SKM-1 (cell line): ENCODE measurements around the gene IL22RA1.

Experiments used
- DNase-seq: peaks from one replicate; lab custom pipeline; 2025; ENCODE audit not compliant: unreplicated experiment; lab: John Stamatoyannopoulos, UW

IL22RA1 gene

DNA sequence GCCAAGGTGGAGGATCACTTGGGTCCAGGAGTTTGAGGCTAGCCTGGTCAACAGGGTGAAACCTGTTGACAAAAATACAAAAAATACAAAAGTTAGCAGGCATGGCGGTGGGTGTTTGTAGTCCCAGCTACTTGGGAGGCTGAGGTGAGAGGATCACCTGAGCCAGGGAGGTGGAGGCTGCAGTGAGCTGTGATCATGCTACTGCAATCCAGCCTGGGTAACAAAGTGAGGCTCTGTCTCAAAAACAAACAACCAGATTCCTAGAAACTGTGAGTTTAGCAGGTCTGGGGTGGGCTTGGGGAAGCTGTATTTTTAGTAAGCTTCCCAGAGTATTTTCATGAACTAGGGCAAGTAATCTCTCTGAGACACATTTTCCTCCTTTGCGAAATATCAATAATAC, 25.8 kb downstream of the IL22RA1 start:
- no peak for DNase-seq

DNA sequence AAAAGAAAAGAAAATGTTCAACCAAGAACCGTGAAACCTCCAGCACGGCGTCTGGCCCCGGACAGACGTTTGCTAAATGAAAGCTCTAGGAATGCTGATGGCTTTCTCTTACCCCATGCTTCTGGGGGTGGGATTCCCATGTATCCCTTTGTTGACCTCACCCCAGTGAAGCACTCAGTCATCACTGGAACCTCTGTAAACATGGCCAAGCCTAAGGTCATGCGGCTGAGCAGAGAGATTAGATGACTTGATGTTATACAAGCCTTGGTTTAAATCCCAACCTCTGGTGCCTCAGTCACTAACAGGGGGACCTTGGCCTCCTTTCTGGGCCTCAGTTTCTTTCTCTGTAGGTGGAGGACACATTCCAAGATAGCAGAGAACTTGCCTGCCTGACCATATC, 28.2 kb downstream of the IL22RA1 start:
- DNase-seq, result no peak

GRCh38 chr1:24113641-24114033, 29.3 kb downstream of the IL22RA1 start:
- no peak for DNase-seq

DNA sequence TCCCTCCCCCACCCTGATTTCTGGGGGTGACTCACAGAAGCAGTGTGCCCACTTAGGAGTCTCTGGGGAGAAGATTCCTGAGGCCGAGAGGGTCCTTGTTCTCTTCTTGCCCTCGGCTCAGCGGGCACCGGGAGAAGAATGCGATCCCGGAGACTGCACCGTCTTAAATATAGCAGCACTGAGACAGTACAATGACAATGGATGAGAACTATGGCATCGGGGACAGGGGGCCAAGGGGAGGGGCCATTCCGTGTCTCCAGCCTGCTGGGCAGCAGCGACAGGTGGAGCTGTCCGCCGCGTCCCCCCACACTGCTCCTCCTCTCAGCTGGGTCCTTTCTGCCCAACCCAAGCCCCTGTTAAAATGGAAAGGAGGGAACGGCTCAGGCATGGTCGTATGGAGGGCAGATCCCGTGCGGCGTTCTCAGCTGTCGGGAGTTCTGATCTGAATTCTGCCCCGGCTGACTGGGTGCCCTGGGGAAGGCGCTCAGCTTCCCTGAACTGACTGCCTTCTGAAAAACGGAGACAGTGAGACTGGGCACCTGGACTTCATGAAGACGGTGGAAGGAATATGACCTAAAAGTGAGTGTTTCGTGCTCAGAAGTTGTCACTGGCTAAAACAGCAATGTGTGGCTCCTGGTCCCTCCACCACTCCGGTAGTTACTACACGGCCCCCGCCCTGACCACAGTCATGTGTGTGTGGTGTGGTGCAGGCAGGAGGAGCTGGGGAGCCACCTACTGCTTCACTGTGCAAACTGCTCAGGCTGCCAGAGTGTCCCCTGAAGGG, 30.8 kb downstream of the IL22RA1 start, which contains the start of gene MYOM3:
Gene MYOM3 (minus strand): TSS at position 140 of the 784 bp plus-strand sequence. CDS start 3,499 bp downstream, outside the sequence.
- DNase-seq, result peak; percentile 4

- no peak for DNase-seq
Measured at GRCh38 chr1:24111262-24111995, 31.5 kb downstream of the IL22RA1 start.

- no peak for DNase-seq
Measured at GRCh38 chr1:24110642-24111261, 32.2 kb downstream of the IL22RA1 start.

DNA sequence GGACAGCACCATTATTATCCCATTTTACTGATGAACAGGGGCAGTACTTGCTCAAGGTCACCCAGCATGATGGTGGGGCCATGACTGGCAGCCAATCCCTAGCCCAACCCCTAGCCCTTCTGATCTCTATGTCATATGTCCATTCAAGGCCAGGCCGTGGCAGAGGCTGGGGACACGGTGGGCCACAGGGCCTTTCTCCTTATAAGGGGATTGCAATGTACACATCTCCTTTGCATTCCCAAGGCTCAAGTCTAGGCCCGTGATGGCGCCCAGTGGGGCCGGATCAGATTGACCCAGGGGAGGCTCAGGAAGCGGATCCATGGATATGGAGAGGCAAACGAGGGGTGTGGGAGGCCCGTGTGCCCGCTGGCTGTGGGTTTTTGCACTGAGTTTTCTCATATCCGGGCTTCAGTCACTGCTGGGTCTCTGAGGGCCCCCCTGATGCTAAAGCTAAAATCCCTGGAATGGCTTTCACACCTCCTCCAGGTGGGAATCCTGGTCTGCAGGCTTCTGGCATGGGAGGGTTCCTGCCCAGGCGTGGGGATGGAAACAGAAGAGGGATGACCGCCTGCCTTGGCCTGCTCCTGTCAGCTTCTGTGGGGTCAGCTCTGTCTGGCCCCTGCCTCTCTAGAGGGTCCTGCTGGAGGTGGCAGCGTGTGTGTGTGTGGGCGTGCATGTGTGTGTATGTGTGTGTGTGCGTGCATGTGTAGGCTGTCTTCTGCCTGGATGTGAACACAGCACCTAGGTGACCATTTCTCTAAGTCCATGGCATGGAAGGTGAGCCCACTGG, 33.1 kb downstream of the IL22RA1 start:
- no peak for DNase-seq

DNA sequence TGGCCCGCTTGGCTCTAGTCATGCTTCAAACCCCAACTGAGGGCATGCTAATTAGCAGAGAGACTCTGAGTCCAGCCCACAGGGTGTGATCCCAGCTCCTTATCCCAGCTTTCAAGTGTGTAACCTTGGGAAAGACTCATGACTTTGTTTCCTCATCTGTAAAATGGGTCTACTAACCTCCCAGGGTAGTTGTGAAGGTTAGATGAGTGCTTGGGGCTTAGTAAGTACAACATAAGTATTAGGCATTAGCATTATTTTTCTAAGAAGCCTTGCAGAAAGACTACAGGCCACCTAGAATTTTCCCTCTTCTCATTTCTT, 33.8 kb downstream of the IL22RA1 start:
- no peak for DNase-seq

- DNase-seq, result no peak
Measured at GRCh38 chr1:24108334-24109165, 34.4 kb downstream of the IL22RA1 start.

GRCh38 chr1:24107462-24108138, 35.3 kb downstream of the IL22RA1 start:
- no peak for DNase-seq

GRCh38 chr1:24105368-24106160, 37.4 kb downstream of the IL22RA1 start:
- no peak for DNase-seq

DNA sequence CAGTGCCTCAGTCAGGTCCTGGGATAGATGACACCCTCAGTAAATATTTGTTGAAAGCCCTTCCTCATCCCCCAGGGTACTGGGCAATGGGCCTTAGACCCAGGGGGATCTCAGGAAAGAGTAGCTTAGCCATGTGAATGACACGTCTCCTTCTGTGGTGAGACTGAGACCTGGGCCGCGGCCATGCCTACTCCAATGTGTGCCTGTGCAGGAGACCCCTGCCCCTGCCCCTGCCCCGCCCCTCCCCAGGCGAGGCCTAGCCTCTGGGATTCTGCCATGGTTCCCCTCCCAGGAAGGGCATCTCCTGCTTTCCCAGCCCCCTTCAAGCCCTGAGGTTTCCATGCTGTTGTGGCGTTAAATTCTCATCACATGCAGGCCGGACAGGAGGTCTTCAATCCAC, 38.1 kb downstream of the IL22RA1 start:
- no peak for DNase-seq

DNA sequence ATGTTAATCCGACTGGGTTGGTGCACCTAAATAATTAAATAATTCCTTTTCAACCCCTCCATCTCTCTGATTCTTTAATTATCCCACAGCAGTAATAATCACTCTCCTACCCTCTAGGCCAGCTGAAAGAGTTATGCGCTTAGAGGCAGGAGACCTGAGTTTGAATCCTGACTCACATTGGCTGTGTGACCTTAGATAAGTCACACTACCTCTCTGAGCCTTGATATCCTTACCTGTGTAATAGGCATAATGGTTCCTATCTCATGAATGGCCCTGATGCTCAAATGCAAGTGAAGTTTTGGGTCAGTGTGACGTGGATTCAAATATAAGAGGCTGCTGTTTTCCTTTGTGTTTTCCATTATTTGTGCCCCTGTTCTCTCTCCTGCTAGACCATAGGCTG, 39.1 kb downstream of the IL22RA1 start:
- no peak for DNase-seq

DNA sequence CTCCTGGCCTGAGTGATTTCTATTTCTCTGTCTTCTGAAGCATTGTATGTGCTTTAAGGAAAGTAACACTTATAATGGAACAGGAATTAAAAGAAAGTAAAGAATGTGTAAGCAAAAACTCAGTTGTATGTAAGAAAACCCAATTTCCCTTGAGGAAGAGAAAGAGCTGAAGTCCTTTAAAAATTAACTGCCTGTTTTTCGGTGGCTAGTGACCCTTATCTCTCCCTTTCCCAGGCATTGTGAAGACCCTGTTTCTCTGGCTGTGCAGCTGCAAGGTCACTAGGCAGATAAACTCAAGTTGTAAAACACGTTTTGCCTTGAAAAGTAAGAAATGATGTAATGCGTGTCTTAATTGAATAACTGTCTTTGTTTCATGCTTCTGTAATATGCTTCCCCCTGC, 39.5 kb downstream of the IL22RA1 start:
- no peak for DNase-seq

GRCh38 chr1:24102961-24103360, 40.0 kb downstream of the IL22RA1 start:
- DNase-seq, result no peak

- DNase-seq, result no peak
Measured at GRCh38 chr1:24101796-24102586, 40.9 kb downstream of the IL22RA1 start.

GRCh38 chr1:24100945-24101737, 41.8 kb downstream of the IL22RA1 start:
- DNase-seq, result no peak
